ENCODE measurements around the gene VPS25.

GRCh38 chr17:42783791-42784138, 10.5 kb downstream of the VPS25 start:
- TF ChIP-seq ZNF274 (IDR thresholded peaks at IDR 0.05; ENCODE audit: low read depth, low read length) (no peak), SUZ12 (IDR thresholded peaks at IDR 0.05; ENCODE audit: extremely low read depth, insufficient read depth, insufficient read length) (no peak)

All from NT2/D1 (cell line).